Measurements from ENCODE around the gene OR1F1. TPM values are rescaled to one million over a fixed set of nuclear protein-coding genes. Genes with fewer than 3 reads are reported as not detected.

The OR1F1 gene
- total RNA-seq, 1 experiment from 2014 or later, result not detected

DNA sequence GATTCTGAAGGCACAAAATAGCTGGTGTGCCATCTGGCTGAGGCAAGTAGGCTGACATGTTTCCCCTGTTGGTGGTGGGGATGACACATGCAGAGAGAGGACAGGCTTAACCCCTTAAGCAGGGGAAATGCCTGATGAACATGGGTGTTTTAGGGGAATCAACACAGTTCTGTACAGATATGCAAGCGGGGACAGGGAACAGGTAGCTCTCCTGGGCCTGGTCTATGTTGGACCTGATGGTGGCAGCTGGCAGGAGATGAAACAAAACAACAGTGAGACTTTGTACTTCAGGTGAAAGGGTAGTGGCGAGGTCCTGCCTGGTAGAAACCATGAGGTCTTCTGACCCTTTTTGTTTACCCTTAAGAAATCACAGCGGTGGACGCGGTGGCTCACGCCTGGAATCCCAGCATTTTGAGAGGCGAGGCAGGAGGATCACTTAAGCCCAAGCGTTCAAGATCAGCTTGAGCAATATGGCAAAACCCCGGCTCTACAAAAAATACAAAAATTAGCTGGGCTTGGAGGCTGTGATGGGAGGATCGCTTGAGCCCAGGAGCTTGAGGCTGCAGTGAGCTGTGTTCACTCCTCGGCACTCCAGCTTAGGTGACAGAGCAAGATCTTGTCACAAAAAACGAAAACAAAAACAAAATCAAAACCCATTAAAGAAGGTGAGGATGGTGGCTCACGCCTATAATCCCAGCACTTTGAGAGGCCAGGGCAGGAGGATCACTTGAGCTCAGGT lies 10.5 kb downstream of the OR1F1 start:
- H3K4ac ChIP-seq (ENCODE audit: low read depth, low read length), result no peak overlapping the region
- H2BK15ac ChIP-seq (ENCODE audit: low read depth, low read length), result no peak overlapping the region
- H2BK120ac ChIP-seq (ENCODE audit: low read depth, low read length, poor library complexity, severe bottlenecking), result no peak overlapping the region
- no peak overlapping the region for H3K14ac ChIP-seq (ENCODE audit: insufficient read depth, low read length)
- no peak overlapping the region for H2BK5ac ChIP-seq (ENCODE audit: insufficient read length, low read length)
- H2AFZ ChIP-seq (ENCODE audit: low read length), result no peak overlapping the region
- Mint-ChIP-seq H3K4me3 (no peak overlapping the region; a peak in 1 of 5 replicates), H3K9me3 (peaks cover 6 to 8% of the 10 kb centered on the region in 2 experiments; a peak in 4 of 5 replicates), H3K27ac (no peak overlapping the region), H3K4me1 (no peaks in the 10 kb centered on the region), H3K27me3 (ENCODE audit: low read depth) (peaks cover 52% of the 10 kb centered on the region), H3K36me3 (ENCODE audit: insufficient read depth in 1 of 3, low read depth in 3 of 3) (no peaks in the 10 kb centered on the region)
- H3K9me3 ChIP-seq (ENCODE audit: control insufficient read depth, low read depth, low read length), result no peaks in the 10 kb centered on the region
- WGBS (ENCODE audit: extremely low coverage, insufficient read length, low lambda C conversion rate), result no CpG with 5 or more reads among the region's 13 CpGs
- H3K23me2 ChIP-seq (ENCODE audit: insufficient read length, low read depth, low read length, poor library complexity, severe bottlenecking), result no peaks in the 10 kb centered on the region
- no peak overlapping the region for H2AK5ac ChIP-seq (ENCODE audit: insufficient read length, low read length)
- no peak overlapping the region for H2BK12ac ChIP-seq (ENCODE audit: insufficient read length, low read depth, low read length)
- H3T11ph ChIP-seq (ENCODE audit: low read length), result no peak overlapping the region
- H3K79me1 ChIP-seq (ENCODE audit: insufficient read depth, low read depth, low read length, poor library complexity, severe bottlenecking), result no peaks in the 10 kb centered on the region
- H3K4me2 ChIP-seq (ENCODE audit: insufficient read depth, insufficient read length, low read length), result no peak overlapping the region
- H2BK20ac ChIP-seq (ENCODE audit: low read depth, low read length, poor library complexity, severe bottlenecking), result no peak overlapping the region
- no peak overlapping the region for H3K56ac ChIP-seq (ENCODE audit: insufficient read length, low read depth, low read length)
- H4K20me1 ChIP-seq (ENCODE audit: control insufficient read depth, insufficient read depth, insufficient read length), result no peaks in the 10 kb centered on the region
- H4K8ac ChIP-seq (replicated peaks; ENCODE audit: insufficient read length, low read depth, low read length), result no peak overlapping the region
- no peak overlapping the region for H3K27ac ChIP-seq (ENCODE audit: insufficient read length, low read depth, low read length)
- H3K9ac ChIP-seq (ENCODE audit: extremely low read depth, insufficient read length, low read length), result no peak overlapping the region
- H3K4me1 ChIP-seq (ENCODE audit: insufficient read depth, low read length), result no peaks in the 10 kb centered on the region
- no peak overlapping the region for H4K91ac ChIP-seq (ENCODE audit: insufficient read length, low read depth, low read length)
- TF ChIP-seq, protein P1, sequence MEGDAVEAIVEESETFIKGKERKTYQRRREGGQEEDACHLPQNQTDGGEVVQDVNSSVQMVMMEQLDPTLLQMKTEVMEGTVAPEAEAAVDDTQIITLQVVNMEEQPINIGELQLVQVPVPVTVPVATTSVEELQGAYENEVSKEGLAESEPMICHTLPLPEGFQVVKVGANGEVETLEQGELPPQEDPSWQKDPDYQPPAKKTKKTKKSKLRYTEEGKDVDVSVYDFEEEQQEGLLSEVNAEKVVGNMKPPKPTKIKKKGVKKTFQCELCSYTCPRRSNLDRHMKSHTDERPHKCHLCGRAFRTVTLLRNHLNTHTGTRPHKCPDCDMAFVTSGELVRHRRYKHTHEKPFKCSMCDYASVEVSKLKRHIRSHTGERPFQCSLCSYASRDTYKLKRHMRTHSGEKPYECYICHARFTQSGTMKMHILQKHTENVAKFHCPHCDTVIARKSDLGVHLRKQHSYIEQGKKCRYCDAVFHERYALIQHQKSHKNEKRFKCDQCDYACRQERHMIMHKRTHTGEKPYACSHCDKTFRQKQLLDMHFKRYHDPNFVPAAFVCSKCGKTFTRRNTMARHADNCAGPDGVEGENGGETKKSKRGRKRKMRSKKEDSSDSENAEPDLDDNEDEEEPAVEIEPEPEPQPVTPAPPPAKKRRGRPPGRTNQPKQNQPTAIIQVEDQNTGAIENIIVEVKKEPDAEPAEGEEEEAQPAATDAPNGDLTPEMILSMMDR (conservative IDR thresholded peaks at IDR 0.05), result no peak
- H3K27me3 ChIP-seq (ENCODE audit: insufficient read depth, low read length), result no peaks in the 10 kb centered on the region
- no peaks in the 10 kb centered on the region for H3K79me2 ChIP-seq (ENCODE audit: insufficient read depth, low read length)
- H3K23ac ChIP-seq (ENCODE audit: insufficient read length, low read depth, low read length), result no peak overlapping the region
- no peak for DNase-seq
- H4K5ac ChIP-seq (ENCODE audit: insufficient read length, low read depth, low read length), result no peak overlapping the region
- no peak overlapping the region for H3K18ac ChIP-seq (ENCODE audit: insufficient read length, low read depth, low read length)
